ENCODE results near the gene MDK.

DNA sequence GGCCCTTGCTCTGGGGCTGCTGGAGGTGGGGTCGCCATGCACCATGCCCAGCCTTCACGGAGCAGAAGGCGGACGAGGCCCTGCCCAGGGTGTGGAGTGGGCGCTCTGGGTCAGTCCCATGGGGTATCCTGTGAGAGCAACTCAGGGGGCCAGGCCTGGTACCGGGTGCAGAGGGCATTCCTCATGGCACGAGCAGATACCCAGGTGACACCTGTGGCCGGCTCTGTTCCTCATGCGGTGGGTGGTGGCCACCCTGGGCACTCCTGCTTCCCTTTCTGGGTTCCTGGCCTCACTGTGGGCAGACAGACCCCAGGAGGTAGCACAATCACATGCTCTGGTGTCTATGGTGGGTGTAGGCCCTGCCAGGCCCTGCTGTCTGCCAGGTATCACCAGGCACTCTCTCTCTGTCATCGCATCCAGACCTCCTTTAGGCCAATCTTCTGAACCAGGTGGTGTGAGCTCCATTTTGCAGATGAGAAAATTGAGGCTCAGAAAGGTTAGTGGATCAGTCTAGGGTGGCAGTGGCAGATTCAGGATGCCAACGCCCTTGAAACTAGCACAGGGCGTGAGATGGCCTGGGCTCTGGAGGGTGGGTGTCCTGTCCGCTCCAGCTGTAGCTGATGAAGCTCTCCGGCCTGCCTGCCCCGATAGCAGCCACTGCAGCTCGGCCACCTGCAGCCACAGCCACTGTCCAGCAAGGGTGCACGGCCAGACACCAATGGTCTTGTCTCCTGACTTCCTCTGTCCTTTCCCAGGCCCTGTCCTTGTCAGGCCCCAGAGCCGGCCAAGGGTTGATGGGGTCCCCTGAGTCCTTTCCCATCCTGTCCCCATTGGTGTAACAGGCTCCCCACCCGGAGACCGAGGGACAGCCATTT lies 19.1 kb upstream of the MDK start:
- no peak for TF ChIP-seq EP300 (IDR thresholded peaks at IDR 0.05)
- TF ChIP-seq POLR2A (IDR thresholded peaks at IDR 0.05) = no peak
